GM12801 (cell line): ENCODE measurements around the gene SH3BP5.

Source experiments
- TF ChIP-seq, protein P1 (sequence below): IDR thresholded peaks from one replicate; pipeline ENCODE4 v1.5.1; 2011; ENCODE audit warnings: control low read depth; ENCODE audit not compliant: insufficient read length; ENCODE audit errors: extremely low read depth

Gene SH3BP5

GRCh38 chr3:15326673-15327072 lies 5.7 kb downstream of the SH3BP5 start:
- TF ChIP-seq, protein P1, sequence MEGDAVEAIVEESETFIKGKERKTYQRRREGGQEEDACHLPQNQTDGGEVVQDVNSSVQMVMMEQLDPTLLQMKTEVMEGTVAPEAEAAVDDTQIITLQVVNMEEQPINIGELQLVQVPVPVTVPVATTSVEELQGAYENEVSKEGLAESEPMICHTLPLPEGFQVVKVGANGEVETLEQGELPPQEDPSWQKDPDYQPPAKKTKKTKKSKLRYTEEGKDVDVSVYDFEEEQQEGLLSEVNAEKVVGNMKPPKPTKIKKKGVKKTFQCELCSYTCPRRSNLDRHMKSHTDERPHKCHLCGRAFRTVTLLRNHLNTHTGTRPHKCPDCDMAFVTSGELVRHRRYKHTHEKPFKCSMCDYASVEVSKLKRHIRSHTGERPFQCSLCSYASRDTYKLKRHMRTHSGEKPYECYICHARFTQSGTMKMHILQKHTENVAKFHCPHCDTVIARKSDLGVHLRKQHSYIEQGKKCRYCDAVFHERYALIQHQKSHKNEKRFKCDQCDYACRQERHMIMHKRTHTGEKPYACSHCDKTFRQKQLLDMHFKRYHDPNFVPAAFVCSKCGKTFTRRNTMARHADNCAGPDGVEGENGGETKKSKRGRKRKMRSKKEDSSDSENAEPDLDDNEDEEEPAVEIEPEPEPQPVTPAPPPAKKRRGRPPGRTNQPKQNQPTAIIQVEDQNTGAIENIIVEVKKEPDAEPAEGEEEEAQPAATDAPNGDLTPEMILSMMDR: no peak

- TF ChIP-seq, protein P1: no peak
Observed at GRCh38 chr3:15326037-15326436, 6.3 kb downstream of the SH3BP5 start.

DNA sequence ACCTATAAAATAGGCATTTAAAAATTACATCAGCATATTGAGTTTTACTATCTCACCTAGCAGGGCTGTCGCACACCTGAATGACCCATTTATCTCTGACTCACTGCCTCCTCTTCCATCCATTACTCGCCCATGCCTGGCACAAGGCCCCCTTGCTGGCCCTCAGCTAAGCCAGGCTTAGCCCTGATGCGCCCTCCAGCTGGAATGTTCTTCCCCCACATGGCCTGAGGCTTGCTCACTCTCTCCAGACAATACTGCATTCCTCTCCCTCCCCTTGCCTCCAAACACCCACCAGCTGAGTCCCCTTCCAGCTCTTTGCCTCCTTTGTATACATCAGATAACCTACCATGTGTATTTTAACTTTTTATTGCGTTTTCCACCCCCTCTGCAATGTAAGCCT lies 7.2 kb downstream of the SH3BP5 start:
- TF ChIP-seq, protein P1: no peak

DNA sequence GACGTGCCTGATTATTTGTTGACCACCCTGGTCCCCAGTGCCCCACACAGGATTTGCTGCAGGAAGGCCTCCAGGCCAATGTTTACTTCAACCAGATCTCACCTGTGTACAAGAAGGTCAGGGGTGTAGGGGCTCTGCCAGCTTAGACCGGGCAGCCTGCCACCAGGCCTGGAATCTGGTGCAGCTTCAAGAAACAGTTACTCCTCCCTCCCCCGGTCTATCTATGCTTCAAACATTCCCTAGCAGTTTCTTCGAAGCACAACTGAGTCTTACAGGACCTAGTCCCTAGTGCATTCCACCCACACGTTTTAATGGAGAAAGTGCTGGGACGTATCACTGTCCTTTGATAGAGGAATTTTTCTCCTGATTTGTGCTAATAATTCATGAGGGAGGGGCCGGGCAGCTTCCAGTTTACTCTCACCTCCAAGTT lies 8.0 kb downstream of the SH3BP5 start:
- TF ChIP-seq, protein P1: no peak

DNA sequence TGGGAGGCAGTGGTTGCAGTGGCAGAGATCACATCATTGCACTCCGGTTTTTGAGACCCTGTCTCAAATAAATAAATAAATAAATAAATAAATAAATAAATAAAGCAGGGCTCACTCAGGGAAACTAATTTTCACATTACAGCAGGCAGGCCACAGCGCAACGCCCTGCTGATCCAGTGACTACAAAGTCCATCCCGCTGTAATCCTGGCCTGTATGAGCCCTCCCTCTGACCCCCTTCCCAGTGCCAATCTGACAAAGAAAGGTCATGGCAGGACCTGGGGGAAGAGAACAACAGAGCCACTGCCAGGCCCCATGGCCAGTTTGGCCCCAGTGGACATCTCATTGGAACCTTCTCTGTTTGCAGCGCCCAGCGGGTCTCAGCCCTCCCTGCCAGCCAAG lies 9.3 kb downstream of the SH3BP5 start:
- TF ChIP-seq, protein P1: no peak

DNA sequence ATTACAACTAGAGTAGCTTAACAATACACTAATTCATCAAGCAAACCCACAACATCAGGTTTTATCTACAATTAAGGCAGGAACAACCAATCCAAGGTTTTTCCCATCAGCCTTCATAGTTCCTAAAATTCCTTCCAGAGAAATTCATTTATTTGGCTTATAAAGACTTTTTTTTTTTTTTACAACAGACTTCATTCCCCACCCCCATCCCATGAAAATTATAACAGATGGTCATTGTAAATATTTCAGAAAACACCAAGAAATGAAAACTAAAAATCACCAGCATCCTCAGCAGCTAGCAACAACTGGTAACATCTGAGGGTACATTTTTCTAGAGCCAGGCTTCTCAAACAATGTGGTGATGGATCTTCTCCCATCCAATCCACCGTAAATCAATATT lies 11.0 kb downstream of the SH3BP5 start:
- TF ChIP-seq, protein P1: no peak

DNA sequence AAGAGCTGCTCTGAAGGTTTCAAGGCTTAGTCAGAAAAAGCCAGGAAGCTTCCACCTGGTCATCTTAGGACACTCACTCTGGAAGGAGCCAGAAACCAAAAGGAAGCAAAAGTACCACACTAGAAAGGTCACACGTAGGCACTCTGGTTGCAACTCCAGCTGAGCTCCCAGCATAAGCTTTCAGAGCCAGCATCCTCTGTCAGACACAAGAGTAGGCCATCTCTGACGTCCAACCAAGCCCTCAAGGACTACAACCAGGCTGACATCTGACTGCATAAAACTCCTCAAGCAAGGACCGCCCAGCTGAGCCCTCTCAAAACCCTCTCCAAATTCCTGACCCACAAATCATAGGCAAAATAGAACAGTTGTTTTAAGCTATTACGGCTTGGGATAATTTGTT lies 12.8 kb downstream of the SH3BP5 start:
- TF ChIP-seq, protein P1: no peak

DNA sequence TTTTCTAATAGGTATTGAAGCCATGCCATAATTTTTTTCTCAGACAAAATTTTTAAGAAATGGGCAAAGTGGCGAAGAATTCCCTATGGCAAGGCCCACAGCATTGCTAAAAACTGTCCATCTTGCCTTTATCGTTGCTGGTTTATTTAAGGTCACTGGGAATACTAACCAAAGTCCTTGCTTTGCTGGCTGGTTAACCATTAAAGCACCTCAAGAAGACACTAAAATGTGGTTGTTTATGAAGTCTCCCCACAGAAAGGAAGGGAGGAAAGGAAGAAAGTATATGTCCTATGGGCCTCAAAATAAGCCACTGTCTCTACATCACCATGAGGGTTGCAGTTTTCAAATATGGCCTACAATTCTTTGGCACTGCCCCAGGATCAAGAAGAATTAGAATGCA lies 13.2 kb downstream of the SH3BP5 start:
- TF ChIP-seq, protein P1: no peak
